ENCODE results near the gene LIPM. TPM values are rescaled to one million over a fixed set of nuclear protein-coding genes. Genes with fewer than 3 reads are reported as not detected.

Gene LIPM
- total RNA-seq, 2 donors from 2014 or later, result not detected

DNA sequence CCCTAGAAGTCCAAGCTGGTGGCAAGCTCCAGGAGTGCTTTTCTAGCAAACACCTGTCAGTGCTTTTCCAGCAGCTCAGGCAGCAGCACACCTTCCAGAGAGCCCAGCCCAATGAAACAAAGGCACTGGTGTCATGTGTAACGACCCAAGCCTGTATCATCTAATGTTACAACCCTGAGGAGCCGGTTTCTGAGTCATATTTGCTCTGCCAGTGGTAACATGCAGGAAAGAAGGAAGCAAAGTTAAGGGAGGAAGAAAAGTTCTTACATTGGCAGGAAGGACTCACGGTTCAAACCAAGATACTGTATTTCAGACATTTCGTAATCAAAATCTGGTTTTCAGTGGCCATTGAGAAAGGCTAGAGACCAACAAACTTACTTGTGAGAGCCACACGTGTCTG is 49.2 kb downstream of the LIPM start, which contains the start of gene ANKRD22:
TSS of gene ANKRD22 (minus strand) at position 139 of the 400 bp plus-strand sequence. CDS start 237 bp downstream, outside the sequence.
- H3K9me3 Mint-ChIP-seq, result no peaks in the 10 kb centered on the region
- no peaks in the 10 kb centered on the region for H3K36me3 Mint-ChIP-seq
- DNase-seq (ENCODE audit: low spot score in 2 of 2), result no peak
- H3K27ac Mint-ChIP-seq, result no peak within 1 kb of the TSS
- no peak for ATAC-seq

GRCh38 chr10:88852327-88852726 is 49.8 kb downstream of the LIPM start:
- Mint-ChIP-seq H3K27ac (no peak overlapping the region), H3K9me3 (no peaks in the 10 kb centered on the region), H3K36me3 (no peaks in the 10 kb centered on the region)
- DNase-seq (ENCODE audit: low spot score in 2 of 2), result no peak
- ATAC-seq, result no peak

- DNase-seq (ENCODE audit: low spot score in 2 of 2) (no peak), ATAC-seq (no peak)
- Mint-ChIP-seq H3K9me3 (no peaks in the 10 kb centered on the region), H3K36me3 (no peaks in the 10 kb centered on the region), H3K27ac (no peak overlapping the region)
Measured at GRCh38 chr10:88853155-88853881, 50.8 kb downstream of the LIPM start.

DNA sequence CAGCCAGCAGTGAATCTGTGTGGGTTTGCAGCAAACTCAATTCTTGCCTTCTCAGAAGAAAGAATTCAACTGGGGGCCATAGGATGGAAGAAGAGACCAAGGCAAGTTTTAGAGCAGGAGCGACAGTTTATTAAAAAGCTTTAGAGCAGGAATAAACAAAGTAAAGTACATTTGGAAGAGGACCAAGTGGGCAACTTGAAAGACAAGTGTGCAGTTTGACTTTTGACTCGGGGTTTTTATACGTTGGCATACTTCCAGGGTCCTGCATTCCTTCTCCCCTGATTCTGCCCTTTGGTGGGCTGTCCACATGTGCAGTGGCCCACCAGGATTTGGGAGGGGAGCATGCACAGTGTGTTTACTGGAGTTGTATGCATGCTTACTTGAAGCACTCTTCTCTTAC is 52.2 kb downstream of the LIPM start:
- H3K36me3 Mint-ChIP-seq, result no peaks in the 10 kb centered on the region
- ATAC-seq (no peak), DNase-seq (ENCODE audit: low spot score in 2 of 2) (no peak)
- H3K9me3 Mint-ChIP-seq, result no peaks in the 10 kb centered on the region
- H3K27ac Mint-ChIP-seq, result no peak overlapping the region

DNA sequence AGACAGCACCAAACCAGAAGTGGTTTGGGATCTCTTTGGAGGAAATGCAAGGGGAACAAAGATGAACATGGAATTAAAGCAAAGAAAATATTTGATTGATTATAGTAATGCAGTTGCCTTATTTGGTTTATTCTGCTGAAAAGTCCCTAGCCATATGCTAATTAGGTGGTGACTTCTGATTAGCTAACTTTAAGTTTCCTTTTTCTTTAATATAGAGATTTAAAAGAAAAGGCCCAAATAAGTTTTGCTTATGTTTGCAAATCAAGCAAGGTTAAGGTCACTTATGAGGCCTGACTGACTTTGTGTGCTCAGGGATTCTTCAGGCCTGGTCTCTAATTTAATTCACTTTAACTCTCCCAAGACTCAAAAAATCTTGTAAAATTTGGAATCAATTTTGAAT is 55.3 kb downstream of the LIPM start:
- Mint-ChIP-seq H3K36me3 (peaks cover 0 to under 1% of the 10 kb centered on the region in 2 donors), H3K9me3 (no peaks in the 10 kb centered on the region), H3K27ac (no peak overlapping the region)
- DNase-seq (ENCODE audit: low spot score in 2 of 2) (no peak), ATAC-seq (no peak)

DNA sequence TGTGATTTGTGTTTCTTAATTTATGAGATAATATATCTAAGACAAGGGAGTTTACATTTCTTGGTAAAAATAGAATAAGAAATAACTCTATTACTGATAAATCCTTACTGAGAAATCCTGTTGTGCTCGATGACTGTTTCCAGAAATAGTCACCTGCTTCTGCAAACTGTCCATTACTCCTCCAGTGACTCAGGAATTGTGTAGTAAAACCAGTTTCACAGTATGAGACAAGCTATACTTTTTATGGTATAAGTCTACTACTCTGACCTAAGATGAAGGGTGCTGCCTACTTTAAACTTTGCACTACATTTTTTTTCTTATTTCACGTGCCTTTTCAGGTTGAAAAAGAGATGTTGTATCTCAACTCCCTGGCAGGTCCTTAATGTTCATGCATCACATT is 56.0 kb downstream of the LIPM start:
- no peak overlapping the region for H3K27ac Mint-ChIP-seq
- ATAC-seq, result peak; percentile 46 to 90
- no peaks in the 10 kb centered on the region for H3K9me3 Mint-ChIP-seq

GRCh38 chr10:88861036-88861435 is 58.5 kb downstream of the LIPM start:
- H3K36me3 Mint-ChIP-seq, result peaks cover 0 to 6% of the 10 kb centered on the region in 2 donors
- H3K27ac Mint-ChIP-seq, result no peak overlapping the region
- DNase-seq (ENCODE audit: low spot score in 2 of 2) (no peak), ATAC-seq (no peak)
- H3K9me3 Mint-ChIP-seq, result no peaks in the 10 kb centered on the region

More for the DNA sequence above, 56.0 kb downstream of the LIPM start:
- H3K36me3 Mint-ChIP-seq, result peaks cover 0 to 6% of the 10 kb centered on the region in 2 donors
- DNase-seq (ENCODE audit: low spot score in 2 of 2), result no peak

- Mint-ChIP-seq H3K9me3 (no peaks in the 10 kb centered on the region), H3K27ac (no peak overlapping the region), H3K36me3 (peaks cover 0 to 6% of the 10 kb centered on the region in 2 donors)
- ATAC-seq (no peak), DNase-seq (ENCODE audit: low spot score in 2 of 2) (no peak)
Measured at GRCh38 chr10:88865281-88865876, 62.8 kb downstream of the LIPM start.

DNA sequence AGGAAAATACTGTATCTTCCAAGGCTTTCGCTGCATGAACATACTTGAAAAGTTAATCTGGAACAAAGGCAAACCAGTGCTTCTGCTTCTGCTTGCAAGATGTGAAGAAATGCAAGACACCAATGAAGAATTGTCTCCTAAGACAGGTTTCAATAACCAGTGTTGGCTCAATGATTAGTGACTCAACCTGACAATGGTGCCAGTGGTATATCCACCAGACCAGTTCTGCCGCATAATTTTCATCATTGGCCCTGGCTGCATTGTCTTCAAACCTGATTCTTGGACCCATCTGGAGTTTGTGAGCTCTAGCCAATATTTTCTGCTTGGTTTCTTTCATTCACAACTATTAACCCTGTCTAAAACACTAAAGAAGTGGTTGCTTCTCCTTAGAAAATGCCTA is 63.9 kb downstream of the LIPM start:
- Mint-ChIP-seq H3K27ac (no peak overlapping the region), H3K9me3 (peaks cover 0 to 4% of the 10 kb centered on the region in 2 donors), H3K36me3 (peaks cover 0 to 6% of the 10 kb centered on the region in 2 donors)
- ATAC-seq, result no peak
- DNase-seq (ENCODE audit: low spot score in 2 of 2), result no peak

DNA sequence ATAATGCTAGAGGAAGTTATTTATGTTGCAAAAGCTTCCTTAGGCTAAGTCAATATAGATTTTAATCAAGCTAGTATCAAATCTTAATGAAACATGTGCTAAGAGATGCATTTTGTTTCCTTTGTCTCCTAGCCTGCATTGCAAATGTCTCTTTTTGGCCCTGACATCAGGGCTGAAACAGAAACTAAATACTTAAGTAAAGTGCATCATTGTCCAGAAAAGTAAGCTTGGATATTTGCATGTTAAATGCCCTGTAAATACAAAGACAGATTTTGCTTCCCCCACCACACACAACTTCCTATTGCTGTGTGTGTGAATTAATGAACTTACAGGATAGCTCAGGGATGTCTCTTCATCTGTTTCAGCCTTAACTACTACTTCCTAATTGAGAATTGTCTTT is 67.6 kb downstream of the LIPM start:
- Mint-ChIP-seq H3K9me3 (peaks cover 0 to 4% of the 10 kb centered on the region in 2 donors), H3K27ac (no peak overlapping the region), H3K36me3 (no peaks in the 10 kb centered on the region)
- DNase-seq (ENCODE audit: low spot score in 2 of 2) (no peak), ATAC-seq (no peak)

Other genes with a start within 250 kb of the LIPM start
- 1 to 10 TPM; 3.3 to 3.8 TPM for gene RNLS, start 219.4 kb upstream of the LIPM start, total RNA-seq
- not detected for gene LIPJ, start 216.0 kb upstream of the LIPM start, total RNA-seq
- gene LIPF, start 138.3 kb upstream of the LIPM start, total RNA-seq, result not detected
- not detected for gene LIPK, start 96.5 kb upstream of the LIPM start, total RNA-seq
- not detected for gene LIPN, start 42.7 kb upstream of the LIPM start, total RNA-seq
- gene ANKRD22, start 49.1 kb downstream of the LIPM start, total RNA-seq, result under 1 TPM; 0.18 to 0.78 TPM
- 10 to 100 TPM; 15.7 to 57.0 TPM for gene STAMBPL1, start 77.5 kb downstream of the LIPM start, total RNA-seq
- 10 to 100 TPM in 1 of 2 donors, 1 to 10 TPM in 1; 3.6 to 10.6 TPM for gene ACTA2, start 150.0 kb downstream of the LIPM start, total RNA-seq
- 10 to 100 TPM; 45.5 to 72.8 TPM for gene FAS, start 188.1 kb downstream of the LIPM start, total RNA-seq

Measured in activated naive CD4-positive, alpha-beta T cell treated with anti-CD3 and anti-CD28 coated beads, Interleukin-2, amount 50 U/mL, for 72 hours (primary cell).